Activated CD4-positive, alpha-beta T cell treated with anti-CD3 and anti-CD28 coated beads for 4 hours (primary cell): ENCODE data around the gene BRK1.
A peak's percentile ranks its signal among the peaks of the same experiment; 100 is the strongest.
"Not testable (repeated sequence)": the region's sequence is repeated elsewhere in the genome, so short reads cannot be mapped to it uniquely, and the experiment has no call there.

Experiments used
- DNase-seq, 2 donors: peaks; one replicate each; pipeline ENCODE4 v3.0.0-alpha.2; 2020

BRK1 gene

GRCh38 chr3:10115326-10116137, at the start of gene BRK1:
TSS of gene BRK1 (plus strand) at chr3:10115675. CDS start at chr3:10115702, 27 bp downstream.
- peak; percentile 92 to 95 for DNase-seq

- not testable (repeated sequence) for DNase-seq
Observed at GRCh38 chr3:10070077-10070476, 45.4 kb upstream of the BRK1 start.

- no peak for DNase-seq
Observed at GRCh38 chr3:10074666-10075065, 40.8 kb upstream of the BRK1 start.

DNA sequence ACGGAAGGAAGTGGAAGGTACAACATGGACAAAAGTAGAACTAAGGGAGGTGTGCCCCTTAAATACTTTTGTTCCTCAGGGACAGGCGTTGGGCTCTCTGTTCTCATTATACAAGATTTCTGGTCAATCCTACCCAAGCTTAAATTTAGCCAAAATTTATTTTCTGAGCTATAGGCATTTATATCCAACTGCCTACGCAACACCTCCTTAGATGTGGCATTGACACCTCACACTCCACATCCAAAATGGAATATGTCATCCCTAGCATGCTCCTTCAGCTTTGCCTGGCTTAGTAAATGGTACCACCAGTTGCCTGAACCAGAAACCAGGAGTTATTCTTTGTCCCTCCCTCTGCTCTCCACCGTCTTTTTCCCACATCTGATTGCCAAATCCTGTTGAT, 33.6 kb upstream of the BRK1 start:
- no peak for DNase-seq

- DNase-seq: no peak
Observed at GRCh38 chr3:10085738-10086137, 29.7 kb upstream of the BRK1 start.

GRCh38 chr3:10088256-10088655, 27.2 kb upstream of the BRK1 start:
- DNase-seq: no peak

- no peak for DNase-seq
Observed at GRCh38 chr3:10090179-10090578, 25.3 kb upstream of the BRK1 start.

- DNase-seq: not testable (repeated sequence)
Observed at GRCh38 chr3:10090774-10091173, 24.7 kb upstream of the BRK1 start.

GRCh38 chr3:10091387-10091786, 24.1 kb upstream of the BRK1 start:
- DNase-seq: not testable (repeated sequence)

DNA sequence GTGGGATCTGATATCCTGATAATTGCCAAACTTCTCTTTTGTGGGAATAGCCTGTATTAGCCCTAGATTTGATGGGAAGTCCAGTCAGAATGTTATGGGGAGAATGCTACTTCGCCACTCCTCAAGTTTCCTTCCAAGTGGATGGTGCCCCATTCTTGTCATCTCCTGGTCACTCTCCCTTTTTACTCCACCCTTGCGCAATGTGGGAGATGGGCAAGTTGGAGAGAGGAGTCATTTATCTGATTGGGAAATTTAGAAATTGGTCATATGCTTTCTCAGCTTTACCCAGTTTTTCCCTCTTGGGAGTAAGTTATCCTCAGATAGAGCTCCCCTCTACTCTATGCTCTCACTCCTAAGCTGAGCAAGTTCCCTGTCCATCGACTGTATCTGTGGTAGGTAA, 21.8 kb upstream of the BRK1 start:
- DNase-seq: no peak

GRCh38 chr3:10099041-10099440, 16.4 kb upstream of the BRK1 start:
- DNase-seq: no peak

- DNase-seq: no peak
Observed at GRCh38 chr3:10106919-10107318, 8.6 kb upstream of the BRK1 start.

DNA sequence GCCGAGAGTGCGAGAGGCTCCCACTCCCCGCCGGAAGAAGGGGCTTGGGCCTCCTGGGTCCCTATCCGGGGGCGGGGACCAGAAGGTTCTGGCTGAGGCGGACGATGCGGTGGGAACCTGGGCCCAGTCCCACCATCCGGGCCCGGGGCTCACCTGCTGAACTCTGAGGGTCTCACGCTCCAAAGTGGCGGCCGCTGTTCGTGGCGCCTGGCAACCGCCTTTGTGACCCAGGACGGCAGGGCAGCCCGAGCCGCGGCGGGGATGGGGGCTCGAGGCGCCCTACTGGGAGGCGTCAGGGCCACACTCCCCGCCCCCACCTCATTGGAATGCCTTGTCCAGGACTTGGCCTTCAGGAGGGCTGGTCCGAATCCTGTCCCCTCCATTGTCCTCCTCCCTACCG, 7.4 kb upstream of the BRK1 start, which contains the start of gene FANCD2OS:
Gene FANCD2OS, minus strand, starts transcription at position 165 of the 400 bp plus-strand sequence. CDS start 3,481 bp downstream, outside the sequence.
- DNase-seq: no peak

DNA sequence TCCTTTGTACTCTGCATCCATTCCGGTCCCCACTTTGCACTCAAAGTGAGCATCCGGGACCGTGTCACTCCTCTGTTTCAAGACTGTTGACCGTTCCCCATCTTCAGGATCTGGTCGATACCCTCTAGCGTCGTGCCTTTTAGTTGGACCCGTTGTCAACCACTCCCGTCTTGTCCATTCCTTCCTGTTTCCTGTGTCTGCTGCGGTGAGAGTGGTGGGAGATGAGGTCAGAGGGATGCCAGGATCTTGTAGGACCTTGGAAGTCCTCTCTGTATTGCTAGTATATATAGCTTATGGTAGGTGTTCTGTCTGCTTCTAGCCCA, 624 bp downstream of the BRK1 start:
- peak in 1 of 2 donors; percentile 11 for DNase-seq

GRCh38 chr3:10116928-10117327, 1.5 kb downstream of the BRK1 start:
- DNase-seq: no peak

DNA sequence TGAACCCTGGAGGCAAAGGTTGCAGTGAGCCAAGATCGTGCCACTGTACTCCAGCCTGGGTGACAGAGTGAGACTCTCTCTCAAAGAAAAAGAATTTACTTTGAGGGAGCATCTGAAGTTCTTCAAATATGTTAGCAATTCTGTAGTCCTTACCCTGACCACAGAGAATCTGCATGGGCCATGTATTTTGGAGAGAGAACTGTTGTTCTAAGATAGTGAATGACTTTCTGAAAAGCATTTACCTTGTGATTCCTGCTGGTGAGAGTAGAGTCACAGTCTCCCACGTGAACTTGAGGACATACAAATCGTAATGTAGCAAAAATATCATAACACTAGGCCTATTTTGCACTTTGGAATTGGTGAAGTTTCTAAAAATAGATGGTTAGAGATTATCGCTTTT, 3.9 kb downstream of the BRK1 start:
- no peak for DNase-seq

DNA sequence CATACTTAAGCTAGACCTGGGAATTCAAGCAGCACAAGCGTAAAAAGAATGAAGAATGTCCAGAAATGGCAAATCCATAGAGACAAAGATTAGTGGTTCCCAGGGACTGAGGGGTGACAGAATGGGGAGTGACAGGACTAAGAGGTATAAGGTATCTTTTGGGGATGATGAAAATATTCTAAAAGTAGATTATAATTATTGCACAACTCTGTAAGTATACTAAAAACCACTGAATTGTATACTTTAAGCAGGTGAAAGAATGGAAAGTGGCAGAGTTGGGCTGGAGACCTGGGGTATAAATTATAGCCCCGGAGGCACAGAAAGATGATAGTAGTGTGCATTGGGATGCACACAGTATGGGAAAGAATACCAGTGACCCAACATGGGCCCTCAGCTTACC, 5.6 kb downstream of the BRK1 start:
- no peak for DNase-seq

DNA sequence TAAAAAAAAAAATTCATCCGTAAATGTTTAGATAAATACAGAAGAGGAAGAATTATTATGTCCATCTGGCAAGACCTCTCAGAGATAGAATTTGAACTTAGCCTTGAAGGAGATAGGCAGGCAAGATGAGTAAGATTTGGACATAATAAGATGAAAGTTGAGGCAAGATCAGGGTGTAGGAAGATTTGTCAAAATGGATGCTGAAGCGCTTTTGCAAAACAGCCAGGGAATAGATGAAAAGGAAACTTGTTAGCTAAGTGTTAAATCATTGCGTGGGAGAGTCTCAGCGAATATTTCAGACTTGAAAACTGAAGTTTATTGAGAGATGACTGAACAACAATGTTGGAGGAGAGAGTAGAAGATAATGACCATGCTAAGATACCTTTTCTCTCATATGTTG, 7.2 kb downstream of the BRK1 start:
- DNase-seq: no peak

- DNase-seq: not testable (repeated sequence)
Observed at GRCh38 chr3:10135872-10136271, 20.4 kb downstream of the BRK1 start.

- DNase-seq: no peak
Observed at GRCh38 chr3:10136426-10137005, 21.0 kb downstream of the BRK1 start.

DNA sequence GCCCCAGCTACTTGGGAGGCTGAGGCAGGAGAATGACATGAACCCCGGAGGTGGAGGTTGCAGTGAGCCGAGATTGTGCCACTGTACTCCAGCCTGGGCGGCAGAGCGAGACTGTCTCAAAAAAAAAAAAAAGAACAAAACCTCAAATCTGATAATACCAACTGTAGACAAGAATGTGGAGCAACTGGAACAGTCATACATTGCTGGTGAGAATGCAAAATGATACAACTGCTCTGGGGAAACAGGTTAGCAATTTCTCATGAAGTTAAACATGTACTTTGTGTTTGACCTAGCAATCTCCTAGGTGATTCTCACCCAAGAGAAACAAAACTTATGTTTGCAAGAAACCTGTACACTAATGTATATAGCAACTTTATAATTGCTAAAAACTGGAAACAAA, 21.7 kb downstream of the BRK1 start:
- no peak for DNase-seq

DNA sequence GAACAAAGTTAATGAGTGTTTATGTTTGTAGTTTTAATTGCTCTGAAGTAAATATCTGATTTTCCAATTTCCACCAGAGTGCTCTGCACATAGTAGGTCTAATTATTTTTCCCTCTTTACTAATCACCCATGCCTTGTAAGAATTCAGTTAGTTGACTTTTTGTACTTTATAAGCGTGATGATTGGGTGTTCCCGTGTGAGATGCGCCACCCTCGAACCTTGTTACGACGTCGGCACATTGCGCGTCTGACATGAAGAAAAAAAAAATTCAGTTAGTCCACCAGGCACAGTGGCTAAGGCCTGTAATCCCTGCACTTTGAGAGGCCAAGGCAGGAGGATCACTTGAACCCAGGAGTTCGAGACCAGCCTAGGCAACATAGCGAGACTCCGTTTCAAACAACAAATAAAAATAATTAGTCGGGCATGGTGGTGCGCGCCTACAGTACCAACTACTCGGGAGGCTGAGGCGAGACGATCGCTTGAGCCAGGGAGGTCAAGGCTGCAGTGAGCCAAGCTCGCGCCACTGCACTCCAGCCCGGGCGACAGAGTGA, 25.6 kb downstream of the BRK1 start:
- no peak for DNase-seq

DNA sequence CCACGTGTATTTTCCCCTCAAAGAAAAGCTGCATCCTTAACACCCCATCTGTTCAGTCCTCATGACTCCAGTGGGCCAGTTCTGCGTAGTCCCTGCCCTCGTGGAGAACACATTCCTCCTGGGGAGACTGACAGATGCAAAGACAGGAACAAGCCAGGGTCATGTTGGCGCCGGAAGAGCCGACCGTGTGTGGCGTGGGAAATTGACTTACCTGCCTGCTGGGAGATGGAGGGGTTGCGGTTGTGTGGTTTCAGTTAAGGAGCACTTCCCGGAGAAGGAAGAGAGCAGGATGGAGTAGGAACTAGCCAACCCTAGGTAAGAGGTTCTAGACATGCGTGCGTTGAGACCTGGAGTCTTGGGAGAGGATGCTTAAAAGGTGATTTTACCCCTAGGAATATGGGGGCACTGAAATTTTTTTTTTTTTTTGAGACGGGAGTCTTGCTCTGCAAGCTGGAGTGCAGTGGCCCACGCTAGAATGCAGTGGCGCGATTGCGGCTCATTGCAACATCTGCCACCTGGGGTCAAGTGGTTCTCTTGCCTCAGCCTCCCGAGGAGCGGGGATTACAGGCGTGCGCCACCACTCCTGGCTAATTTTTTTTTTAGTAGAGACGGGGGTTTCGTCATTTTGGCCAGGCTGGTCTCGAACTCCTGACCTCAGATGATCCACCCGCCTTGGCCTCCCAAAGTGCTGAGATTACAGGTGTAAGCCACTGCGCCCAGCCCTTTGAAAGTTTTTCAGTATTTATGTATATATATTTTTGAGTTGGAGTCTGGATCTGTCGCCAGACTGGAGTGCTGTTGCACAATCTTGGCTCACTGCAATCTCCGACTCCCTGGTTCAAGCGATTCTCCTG, 27.5 kb downstream of the BRK1 start:
- peak in 1 of 2 donors; percentile 5 for DNase-seq
